ENCODE measurements around the gene FGFR2. TPM values are rescaled to one million over a fixed set of nuclear protein-coding genes. Genes with fewer than 3 reads are reported as not detected.

FGFR2 gene
- total RNA-seq, 4 donors from 2014 or later, result 65.6 to 149 (median 122) TPM

DNA sequence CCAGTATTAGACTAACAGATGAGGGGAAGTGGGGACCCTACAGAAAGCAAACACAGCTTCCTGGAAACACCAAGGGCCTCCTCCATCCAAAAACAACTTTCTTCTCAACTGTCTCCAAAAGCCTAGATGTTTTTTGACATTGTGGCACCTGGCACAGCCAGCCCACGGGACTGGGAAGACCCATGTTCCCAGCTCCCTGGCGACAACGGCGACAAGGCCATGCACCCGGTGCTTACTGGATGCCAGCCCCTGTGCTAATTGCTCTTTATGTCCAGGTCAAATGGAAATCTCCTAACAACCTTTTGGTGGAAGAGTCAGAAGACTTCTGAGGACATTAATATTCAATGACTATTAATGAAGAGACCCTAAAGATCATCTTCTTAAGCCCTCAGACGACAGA is 7.1 kb downstream of the FGFR2 start:
- Histone ChIP-seq H3K27ac (no peak overlapping the region), H3K9me3 (no peaks in the 10 kb centered on the region), H3K27me3 (no peaks in the 10 kb centered on the region), H3K36me3 (no peaks in the 10 kb centered on the region), H3K4me3 (replicated peaks in 1 of 3) (no peak overlapping the region), H3K4me1 (peaks cover 11 to 20% of the 10 kb centered on the region in 2 donors)
- WGBS, 2 donors, result 87 to 91% methylated on average over 6 of the region's 6 CpGs
- intact Hi-C loops (cut with DNase I), result loop anchor here (10.0 kb wide), 1 partner anchor 176 kb away; no protein-coding TSS in a partner anchor
- no peak for TF ChIP-seq POLR2A (IDR thresholded peaks at IDR 0.05)
- no peak for TF ChIP-seq CTCF (IDR thresholded peaks at IDR 0.05)
- DNase-seq, result no peak

DNA sequence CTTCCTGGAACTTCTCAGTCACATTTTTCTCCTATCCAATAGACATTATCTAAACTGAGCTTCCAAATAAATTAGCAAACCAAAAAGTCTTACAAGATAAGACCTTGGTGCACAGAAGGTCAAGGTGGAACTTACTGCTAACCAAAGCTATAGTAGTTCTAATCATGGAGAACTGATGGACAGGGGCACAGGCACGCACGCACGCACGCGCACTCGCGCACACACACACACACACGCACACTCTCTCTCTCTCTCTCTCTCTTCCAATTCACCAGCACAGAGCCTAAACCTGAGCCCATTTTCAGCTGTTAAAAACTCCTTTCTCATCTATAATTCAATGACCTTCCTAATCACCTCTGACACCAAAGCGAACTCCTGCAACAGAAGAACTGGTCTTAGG is 7.5 kb downstream of the FGFR2 start:
- intact Hi-C loops (cut with DNase I), result loop anchor here (10.0 kb wide), 1 partner anchor 176 kb away; no protein-coding TSS in a partner anchor
- TF ChIP-seq POLR2A (IDR thresholded peaks at IDR 0.05) (no peak), CTCF (IDR thresholded peaks at IDR 0.05) (no peak)
- no peak for DNase-seq
- 80 to 93% methylated on average over 9 of the region's 9 CpGs for WGBS, 2 donors
- Histone ChIP-seq H3K4me1 (peaks cover 11 to 20% of the 10 kb centered on the region in 2 donors), H3K4me3 (replicated peaks in 1 of 3) (no peak overlapping the region), H3K9me3 (no peaks in the 10 kb centered on the region), H3K36me3 (no peaks in the 10 kb centered on the region), H3K27ac (no peak overlapping the region), H3K27me3 (no peaks in the 10 kb centered on the region)

- Histone ChIP-seq H3K27me3 (no peaks in the 10 kb centered on the region), H3K27ac (no peak overlapping the region), H3K4me3 (replicated peaks in 1 of 3) (no peak overlapping the region), H3K4me1 (peaks cover 9 to 17% of the 10 kb centered on the region in 2 donors), H3K9me3 (no peaks in the 10 kb centered on the region), H3K36me3 (no peaks in the 10 kb centered on the region)
- intact Hi-C loops (cut with DNase I), result no loop called here
- DNase-seq, result no peak
- 91 to 93% methylated on average over 3 of the region's 3 CpGs for WGBS, 2 donors
- TF ChIP-seq POLR2A (IDR thresholded peaks at IDR 0.05) (no peak), CTCF (IDR thresholded peaks at IDR 0.05) (no peak)
These were observed 8.7 kb downstream of the FGFR2 start for GRCh38 chr10:121589553-121589952.

GRCh38 chr10:121583857-121584256 is 14.4 kb downstream of the FGFR2 start:
- TF ChIP-seq POLR2A (IDR thresholded peaks at IDR 0.05), result no peak
- TF ChIP-seq CTCF (IDR thresholded peaks at IDR 0.05), result no peak
- WGBS, 2 donors, result 95 to 100% methylated on average over 1 of the region's 1 CpG
- H3K9me3 ChIP-seq, result no peaks in the 10 kb centered on the region
- no peak overlapping the region for H3K27ac ChIP-seq
- intact Hi-C loops (cut with DNase I), result no loop called here
- H3K36me3 ChIP-seq, result no peaks in the 10 kb centered on the region
- peaks cover 19 to 30% of the 10 kb centered on the region in 2 donors for H3K4me1 ChIP-seq
- no peak for DNase-seq
- H3K4me3 ChIP-seq (replicated peaks in 1 of 3), result no peak overlapping the region
- no peaks in the 10 kb centered on the region for H3K27me3 ChIP-seq

- peaks cover 25 to 36% of the 10 kb centered on the region in 2 donors for H3K4me1 ChIP-seq
- H3K36me3 ChIP-seq, result no peaks in the 10 kb centered on the region
- TF ChIP-seq CTCF (IDR thresholded peaks at IDR 0.05), result no peak
- no peak for TF ChIP-seq POLR2A (IDR thresholded peaks at IDR 0.05)
- 93 to 95% methylated on average over 6 of the region's 6 CpGs for WGBS, 2 donors
- no peak overlapping the region for H3K4me3 ChIP-seq (replicated peaks in 1 of 3)
- no peak overlapping the region for H3K27ac ChIP-seq
- H3K27me3 ChIP-seq, result no peaks in the 10 kb centered on the region
- intact Hi-C loops (cut with DNase I), result no loop called here
- no peaks in the 10 kb centered on the region for H3K9me3 ChIP-seq
- DNase-seq, result no peak
These were observed 15.0 kb downstream of the FGFR2 start for GRCh38 chr10:121583258-121583657.

All from thyroid gland (tissue), 4 donors.